SJSA1 (cell line): ENCODE data around the gene SPECC1. TPM values are rescaled to one million over a fixed set of nuclear protein-coding genes. Genes with fewer than 3 reads are reported as not detected.
A peak's percentile ranks its signal among the peaks of the same experiment; 100 is the strongest.

Experiments
- DNase-seq, 2 experiments: peaks; one replicate each; pipeline ENCODE4 v3.0.0-alpha.2; 2015 to 2020; ENCODE audit warnings: low spot score in 2 of 2, low read depth in 1 of 2
- H3K27ac ChIP-seq: fragments of 250-450 bp; sonication (Bioruptor Pico); 2 replicates; pipeline ENCODE4 v1.5.1; 2020; ENCODE audit warnings: mild to moderate bottlenecking, moderate library complexity
- H3K27me3 ChIP-seq: fragments of 250-450 bp; sonication (Bioruptor Pico); replicated peaks from 2 replicates; pipeline ENCODE4 v1.5.1; 2020; ENCODE audit warnings: mild to moderate bottlenecking, moderate library complexity
- H3K36me3 ChIP-seq: fragments of 250-450 bp; sonication (Bioruptor Pico); 2 replicates; pipeline ENCODE4 v1.5.1; 2020; ENCODE audit warnings: mild to moderate bottlenecking
- H3K4me1 ChIP-seq: fragments of 250-450 bp; sonication (Bioruptor Pico); replicated peaks from 2 replicates; pipeline ENCODE4 v1.6.1; 2021; ENCODE audit warnings: mild to moderate bottlenecking
- H3K4me3 ChIP-seq: fragments of 250-450 bp; sonication (Bioruptor Pico); 2 replicates; pipeline ENCODE4 v1.5.1; 2020; ENCODE audit warnings: mild to moderate bottlenecking
- H3K9me3 ChIP-seq: fragments of 250-450 bp; sonication (Bioruptor Pico); replicated peaks from 2 replicates; pipeline ENCODE4 v1.5.1; 2020; ENCODE audit warnings: mild to moderate bottlenecking
- total RNA-seq: library from RNA; depleted of rRNA; stranded (reverse); fragments of >200 nt; shearing (Covaris generic); gene quantifications from 2 replicates; pipeline ENCODE4 v1.2.3, GENCODE V29; 2014

SPECC1 gene
- total RNA-seq, 1 experiment from 2014 or later = 81.0 TPM

DNA sequence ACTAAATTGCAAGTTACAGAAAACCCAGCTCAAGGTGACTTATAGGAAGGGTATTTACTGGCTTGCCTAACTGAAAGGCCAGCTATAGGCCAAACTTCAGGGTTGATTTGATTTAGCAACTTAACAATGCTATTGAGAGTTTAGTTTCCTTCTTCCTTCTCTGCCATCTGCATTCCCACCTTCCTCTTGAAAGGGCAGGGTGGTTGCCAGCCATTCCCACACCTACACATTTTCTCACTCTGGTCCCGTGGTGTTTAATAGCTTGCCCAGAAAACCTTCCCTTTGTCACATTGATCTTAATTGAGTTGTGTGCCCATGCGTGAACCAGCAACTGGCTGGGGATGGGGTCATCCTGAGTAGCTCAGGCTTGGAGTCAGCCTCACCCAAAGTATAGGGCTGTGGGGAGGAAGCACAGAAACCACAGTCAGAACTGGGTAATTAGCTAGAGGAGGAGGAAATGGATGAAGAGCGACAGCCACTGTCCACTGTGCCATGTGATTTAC is 194.7 kb downstream of the SPECC1 start:
- no peaks in the 10 kb centered on the region for H3K9me3 ChIP-seq
- H3K27me3 ChIP-seq = no peaks in the 10 kb centered on the region
- no peak overlapping the region for H3K4me3 ChIP-seq
- no peak overlapping the region for H3K27ac ChIP-seq
- peaks cover 27% of the 10 kb centered on the region for H3K36me3 ChIP-seq
- peaks cover 47% of the 10 kb centered on the region for H3K4me1 ChIP-seq
- DNase-seq = no peak

DNA sequence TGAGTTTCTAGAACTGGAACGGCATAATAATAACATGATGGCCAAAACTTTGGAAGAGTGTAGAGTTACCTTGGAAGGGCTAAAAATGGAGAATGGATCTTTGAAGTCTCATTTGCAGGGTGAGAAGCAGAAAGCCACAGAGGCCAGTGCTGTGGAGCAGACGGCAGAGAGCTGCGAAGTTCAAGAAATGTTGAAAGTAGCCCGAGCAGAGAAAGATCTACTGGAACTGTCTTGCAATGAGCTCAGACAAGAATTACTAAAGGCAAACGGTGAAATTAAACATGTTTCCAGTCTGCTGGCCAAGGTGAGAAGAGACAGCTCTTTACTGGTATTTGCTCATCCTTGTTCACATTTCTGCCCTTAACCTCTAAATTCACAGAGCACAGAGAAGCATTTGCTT is 196.4 kb downstream of the SPECC1 start:
- no peak overlapping the region for H3K27ac ChIP-seq
- no peaks in the 10 kb centered on the region for H3K27me3 ChIP-seq
- no peak for DNase-seq
- H3K9me3 ChIP-seq = no peaks in the 10 kb centered on the region
- H3K36me3 ChIP-seq = peaks cover 31% of the 10 kb centered on the region
- no peak overlapping the region for H3K4me3 ChIP-seq
- peaks cover 47% of the 10 kb centered on the region for H3K4me1 ChIP-seq

DNA sequence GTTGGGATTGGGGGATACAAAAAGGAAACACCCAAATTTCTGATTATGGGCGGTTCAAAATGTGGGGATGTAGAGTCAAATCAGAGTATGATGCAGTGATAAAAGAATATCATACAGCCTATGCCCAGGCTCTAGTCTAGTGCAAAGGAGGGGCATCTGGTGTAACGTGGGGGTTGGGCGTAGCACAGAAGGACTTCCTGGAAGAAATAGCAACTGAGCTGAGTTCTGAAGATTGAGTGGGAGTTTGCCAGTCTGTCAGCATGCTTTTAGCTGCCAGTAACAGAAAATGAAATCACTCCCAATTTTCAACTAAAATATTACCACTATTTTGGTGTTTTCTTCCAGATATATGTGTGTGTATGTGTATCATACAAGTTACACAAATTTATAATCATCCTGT is 196.9 kb downstream of the SPECC1 start:
- DNase-seq = peak in 1 of 2 experiments; percentile 33
- peaks cover 47% of the 10 kb centered on the region for H3K4me1 ChIP-seq
- no peaks in the 10 kb centered on the region for H3K9me3 ChIP-seq
- H3K27me3 ChIP-seq = no peaks in the 10 kb centered on the region
- H3K36me3 ChIP-seq = peaks cover 31% of the 10 kb centered on the region
- peak overlapping the region; percentile 40; the same call in 1 of the 2 replicates for H3K27ac ChIP-seq
- no peak overlapping the region for H3K4me3 ChIP-seq

DNA sequence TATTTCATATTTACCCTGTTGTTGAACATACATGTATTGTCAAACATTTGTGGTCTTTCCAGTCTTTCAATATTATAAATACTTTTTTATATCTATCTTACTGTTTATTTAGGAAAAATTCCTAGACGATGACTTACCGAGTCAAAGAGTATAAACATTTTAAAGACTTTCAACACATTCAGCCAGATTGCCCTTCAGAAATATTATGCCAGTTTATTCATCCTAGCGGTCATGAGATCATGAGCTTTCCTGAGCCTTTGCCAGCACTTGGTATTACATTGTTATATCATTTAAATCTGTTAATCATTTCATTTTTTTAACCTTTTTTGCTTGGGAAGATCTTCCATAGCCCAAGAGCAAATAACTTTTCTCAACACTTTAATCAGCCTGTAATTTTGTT is 197.4 kb downstream of the SPECC1 start:
- peaks cover 32% of the 10 kb centered on the region for H3K36me3 ChIP-seq
- no peaks in the 10 kb centered on the region for H3K27me3 ChIP-seq
- peak overlapping the region; percentile 40 for H3K27ac ChIP-seq
- DNase-seq = peak in 1 of 2 experiments; percentile 53
- H3K9me3 ChIP-seq = no peaks in the 10 kb centered on the region
- no peak overlapping the region for H3K4me3 ChIP-seq
- H3K4me1 ChIP-seq = peaks cover 45% of the 10 kb centered on the region

DNA sequence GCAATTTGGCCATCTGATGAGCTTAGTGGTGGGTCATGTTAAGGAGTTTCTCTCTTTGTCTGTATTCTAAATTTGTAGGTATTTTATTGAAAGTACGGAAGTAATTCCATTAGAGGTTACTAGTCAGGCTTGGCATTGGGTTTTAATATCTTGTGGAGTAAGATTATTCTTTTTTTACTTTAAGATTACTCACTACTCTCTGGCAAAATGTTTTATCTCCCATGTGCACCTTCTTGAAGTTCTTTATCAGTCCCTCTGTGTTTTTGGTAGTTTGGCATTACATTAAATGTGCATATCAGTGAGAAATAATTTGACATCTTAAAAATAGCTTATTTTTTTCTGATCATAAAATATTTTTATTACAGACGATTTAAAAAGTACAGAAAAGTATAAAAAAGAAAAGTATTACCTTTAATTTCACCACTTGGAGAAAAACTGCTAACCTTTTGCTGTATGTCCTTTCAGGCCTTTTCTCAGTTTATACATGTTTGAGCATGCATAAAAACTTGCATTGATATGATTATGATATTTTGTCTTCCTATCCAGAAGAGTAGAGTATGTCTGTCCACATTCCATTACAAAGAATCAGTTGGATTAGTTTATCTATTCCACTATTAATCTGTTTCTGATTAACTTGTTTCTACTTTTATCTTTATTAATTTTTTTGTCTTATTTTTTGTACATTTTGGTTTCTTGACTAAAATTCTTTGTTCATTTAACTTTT is 198.3 kb downstream of the SPECC1 start:
- H3K9me3 ChIP-seq = no peaks in the 10 kb centered on the region
- H3K36me3 ChIP-seq = peaks cover 40% of the 10 kb centered on the region
- no peak for DNase-seq
- no peak overlapping the region for H3K4me3 ChIP-seq
- no peaks in the 10 kb centered on the region for H3K27me3 ChIP-seq
- H3K27ac ChIP-seq = 0 out of 2 replicates have a peak overlapping the region, but pooled peaks have one; percentile 40
- H3K4me1 ChIP-seq = peaks cover 37% of the 10 kb centered on the region

DNA sequence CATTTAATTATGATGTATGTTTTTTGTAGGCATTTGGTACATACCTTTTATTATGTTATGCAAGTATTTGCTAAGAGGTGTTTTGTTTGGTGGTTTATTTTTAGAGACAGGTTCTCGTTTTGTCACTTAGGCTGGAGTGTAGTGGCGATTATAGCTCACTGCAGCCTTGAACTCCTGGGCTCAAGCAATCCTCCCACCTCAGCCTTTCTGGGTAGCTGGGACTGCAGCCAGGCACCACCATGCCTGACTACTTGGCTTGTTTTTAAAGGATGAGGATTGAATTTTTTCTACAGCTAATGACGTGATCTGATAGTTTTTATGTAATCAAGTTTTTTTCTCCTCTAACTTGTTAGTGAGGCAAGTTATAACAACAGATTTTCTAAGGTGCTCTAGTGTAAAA is 199.6 kb downstream of the SPECC1 start:
- no peaks in the 10 kb centered on the region for H3K27me3 ChIP-seq
- no peaks in the 10 kb centered on the region for H3K9me3 ChIP-seq
- H3K36me3 ChIP-seq = peaks cover 45% of the 10 kb centered on the region
- H3K4me3 ChIP-seq = no peak overlapping the region
- peaks cover 24% of the 10 kb centered on the region for H3K4me1 ChIP-seq
- no peak overlapping the region for H3K27ac ChIP-seq
- no peak for DNase-seq

DNA sequence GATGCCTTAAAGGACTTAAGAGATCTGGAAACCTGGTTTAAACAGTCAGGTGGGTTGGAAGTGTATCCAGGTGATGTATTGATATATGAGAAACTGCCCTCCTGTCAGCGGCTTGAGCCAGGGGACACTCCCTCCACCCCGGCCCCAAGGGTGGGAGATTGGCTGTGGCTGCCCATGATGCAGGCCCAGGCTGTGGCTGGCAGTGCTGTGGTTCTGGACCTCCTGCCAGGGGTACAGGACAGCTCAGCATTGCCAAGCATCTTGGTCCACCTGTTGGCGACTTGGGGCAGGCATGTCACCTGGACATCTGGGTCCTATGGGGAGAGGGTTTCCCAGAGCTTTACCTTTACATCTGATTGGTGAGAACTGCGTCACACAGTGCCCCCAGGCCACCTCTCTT is 201.0 kb downstream of the SPECC1 start:
- peaks cover 20% of the 10 kb centered on the region for H3K4me1 ChIP-seq
- H3K27me3 ChIP-seq = no peaks in the 10 kb centered on the region
- DNase-seq = no peak
- no peaks in the 10 kb centered on the region for H3K9me3 ChIP-seq
- H3K4me3 ChIP-seq = no peak overlapping the region
- H3K36me3 ChIP-seq = peaks cover 36% of the 10 kb centered on the region
- H3K27ac ChIP-seq = no peak overlapping the region

DNA sequence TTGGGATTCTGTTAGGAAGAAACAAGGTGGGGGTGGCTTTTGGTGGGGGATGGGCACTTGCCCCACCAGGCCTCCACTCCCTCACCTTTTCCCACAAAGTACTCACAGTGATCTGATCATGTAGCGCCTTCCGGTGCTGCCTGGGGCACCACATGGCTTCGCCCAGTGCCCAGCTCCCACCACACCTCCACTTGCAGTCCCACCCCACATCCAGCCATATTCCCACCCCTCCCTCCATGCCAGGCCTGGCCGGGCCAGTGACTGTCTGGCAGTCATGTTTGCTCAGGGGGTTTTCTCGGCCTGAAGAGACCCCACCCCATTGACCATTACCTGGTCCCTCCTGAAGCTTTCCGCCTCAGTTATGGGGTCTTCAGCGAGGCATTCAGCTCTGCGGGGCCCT is 201.5 kb downstream of the SPECC1 start:
- H3K27me3 ChIP-seq = no peaks in the 10 kb centered on the region
- DNase-seq = no peak
- no peaks in the 10 kb centered on the region for H3K9me3 ChIP-seq
- H3K36me3 ChIP-seq = peaks cover 32% of the 10 kb centered on the region
- H3K4me1 ChIP-seq = peaks cover 17% of the 10 kb centered on the region
- H3K4me3 ChIP-seq = no peak overlapping the region
- H3K27ac ChIP-seq = no peak overlapping the region

DNA sequence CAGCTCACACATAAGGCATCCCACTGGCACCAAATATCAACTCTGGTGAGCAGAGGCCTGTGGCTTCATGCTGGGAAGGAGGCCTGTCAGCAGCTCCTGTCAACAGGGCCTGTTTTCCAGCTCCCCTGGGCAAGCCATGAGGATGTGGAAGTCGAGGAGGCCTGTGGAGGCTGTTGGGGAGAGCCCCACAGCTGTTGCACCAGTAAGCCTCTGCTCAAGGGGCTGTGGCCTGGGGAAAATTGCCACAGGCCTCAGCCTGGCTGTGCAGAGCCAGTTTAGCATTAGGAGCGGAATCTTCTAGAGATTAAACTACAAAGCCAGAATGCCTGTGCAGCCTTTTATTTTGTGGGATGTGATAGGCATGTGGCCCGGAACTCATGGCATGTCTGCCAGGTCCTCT is 202.1 kb downstream of the SPECC1 start:
- peaks cover 11% of the 10 kb centered on the region for H3K4me1 ChIP-seq
- H3K4me3 ChIP-seq = no peak overlapping the region
- peaks cover 28% of the 10 kb centered on the region for H3K36me3 ChIP-seq
- DNase-seq = no peak
- no peaks in the 10 kb centered on the region for H3K27me3 ChIP-seq
- no peak overlapping the region for H3K27ac ChIP-seq
- H3K9me3 ChIP-seq = no peaks in the 10 kb centered on the region

DNA sequence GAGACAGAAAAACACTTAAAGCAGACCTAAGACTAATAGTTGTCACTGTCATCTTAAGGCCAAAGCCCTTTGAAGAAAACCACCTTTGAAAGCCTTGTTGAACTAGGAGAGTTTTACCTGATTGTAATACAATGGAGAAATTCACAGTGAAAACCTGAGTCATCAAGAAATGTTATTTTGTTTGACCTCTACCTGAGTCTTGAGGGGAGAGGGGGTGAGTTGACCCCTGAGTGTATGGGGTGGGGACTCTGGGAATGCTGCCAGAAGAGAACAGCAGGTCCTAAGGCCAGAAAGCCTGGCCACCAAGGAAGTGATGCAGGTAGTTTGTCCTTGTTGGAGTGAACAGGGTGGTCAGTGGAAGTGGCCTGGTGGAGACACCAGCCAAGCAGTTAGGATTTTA is 204.3 kb downstream of the SPECC1 start:
- Histone ChIP-seq H3K27me3 (no peaks in the 10 kb centered on the region), H3K27ac (no peak overlapping the region)

DNA sequence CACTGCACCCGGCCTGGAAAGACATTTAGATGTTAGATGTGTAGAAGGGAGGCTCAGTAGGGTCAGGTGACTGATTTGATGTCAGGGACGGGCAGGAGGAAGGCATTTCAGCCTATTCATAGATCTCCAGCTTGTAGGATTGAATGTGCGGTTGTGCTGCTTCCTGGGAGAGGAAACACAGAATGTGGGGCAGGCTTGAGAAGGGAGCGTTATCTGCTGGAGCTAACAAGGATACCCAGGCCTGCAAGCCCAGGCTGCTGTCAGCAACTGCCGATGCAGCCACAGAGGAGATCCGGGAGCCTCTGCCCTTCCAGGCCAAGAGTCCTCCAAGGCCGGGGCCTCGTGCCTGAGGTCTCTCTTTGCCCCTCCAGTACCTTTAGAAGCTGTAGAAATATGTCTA is 205.6 kb downstream of the SPECC1 start:
- Histone ChIP-seq H3K27ac (no peak overlapping the region), H3K4me1 (no peaks in the 10 kb centered on the region), H3K27me3 (no peaks in the 10 kb centered on the region), H3K4me3 (no peak overlapping the region), H3K9me3 (0 out of 2 replicates have a peak, but pooled peaks cover under 1% of the 10 kb centered on the region), H3K36me3 (peaks cover 24% of the 10 kb centered on the region)
- no peak for DNase-seq

More for the DNA sequence above, 204.3 kb downstream of the SPECC1 start:
- no peak for DNase-seq
- peaks cover 20% of the 10 kb centered on the region for H3K36me3 ChIP-seq
- H3K9me3 ChIP-seq = no peaks in the 10 kb centered on the region
- H3K4me1 ChIP-seq = no peaks in the 10 kb centered on the region
- no peak overlapping the region for H3K4me3 ChIP-seq

DNA sequence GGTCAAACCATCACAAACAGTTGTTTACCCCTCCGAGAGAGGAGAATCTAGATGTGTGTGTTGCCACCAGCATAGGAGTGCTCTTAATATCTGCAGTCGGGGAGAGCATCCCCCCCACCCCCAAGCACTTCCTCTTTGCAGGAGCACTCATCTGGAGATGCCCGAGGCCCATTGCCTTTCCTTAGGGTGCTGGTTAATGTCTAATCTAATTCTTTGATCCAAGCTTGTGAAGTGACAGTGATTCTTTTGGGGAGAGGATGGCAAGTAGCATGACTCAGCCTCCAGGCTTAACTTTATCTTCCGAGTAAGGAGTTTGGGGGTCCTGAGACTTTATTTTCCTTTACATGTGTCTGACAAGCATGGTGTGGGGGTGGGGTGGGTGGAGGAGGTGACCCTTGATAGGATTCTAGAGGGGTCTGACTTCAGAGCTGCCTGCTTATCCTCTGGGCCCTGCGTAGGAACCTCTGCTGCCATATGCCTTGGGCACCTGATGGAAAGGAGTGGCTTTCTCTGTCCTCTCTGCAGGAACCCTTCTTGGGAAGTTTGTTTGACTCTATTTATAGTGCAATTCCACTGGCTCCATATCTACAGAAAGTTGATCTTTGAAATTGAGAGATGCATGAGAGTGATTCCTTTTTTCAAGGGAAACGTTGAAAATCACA is 207.1 kb downstream of the SPECC1 start:
- H3K9me3 ChIP-seq = 0 out of 2 replicates have a peak, but pooled peaks cover 2% of the 10 kb centered on the region
- DNase-seq = no peak
- no peaks in the 10 kb centered on the region for H3K27me3 ChIP-seq
- H3K36me3 ChIP-seq = peaks cover 21% of the 10 kb centered on the region
- H3K27ac ChIP-seq = no peak overlapping the region
- no peak overlapping the region for H3K4me3 ChIP-seq
- no peaks in the 10 kb centered on the region for H3K4me1 ChIP-seq

DNA sequence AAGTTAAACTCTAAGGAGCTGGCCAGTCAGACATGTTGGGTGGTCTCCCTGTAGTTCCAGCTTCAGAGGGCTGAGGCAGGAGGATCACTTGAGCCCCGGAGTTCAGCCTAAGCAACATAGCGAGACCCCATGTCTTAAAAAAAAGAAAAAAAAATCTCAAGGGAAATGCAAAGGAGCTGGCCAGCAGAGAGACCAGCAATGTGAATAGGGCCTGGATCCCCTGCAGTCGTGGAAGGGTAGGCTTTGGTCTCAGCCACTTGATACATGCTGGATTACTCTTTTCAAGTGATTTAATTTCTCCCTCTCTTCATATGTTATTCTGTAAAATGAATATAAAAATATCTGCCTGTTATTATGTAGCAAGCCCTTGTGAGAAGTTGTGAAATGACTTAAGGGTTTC is 207.7 kb downstream of the SPECC1 start:
- Histone ChIP-seq H3K27me3 (no peaks in the 10 kb centered on the region), H3K27ac (no peak overlapping the region), H3K9me3 (0 out of 2 replicates have a peak, but pooled peaks cover 2% of the 10 kb centered on the region), H3K4me1 (no peaks in the 10 kb centered on the region), H3K4me3 (no peak overlapping the region), H3K36me3 (peaks cover 17% of the 10 kb centered on the region)
- DNase-seq = no peak

DNA sequence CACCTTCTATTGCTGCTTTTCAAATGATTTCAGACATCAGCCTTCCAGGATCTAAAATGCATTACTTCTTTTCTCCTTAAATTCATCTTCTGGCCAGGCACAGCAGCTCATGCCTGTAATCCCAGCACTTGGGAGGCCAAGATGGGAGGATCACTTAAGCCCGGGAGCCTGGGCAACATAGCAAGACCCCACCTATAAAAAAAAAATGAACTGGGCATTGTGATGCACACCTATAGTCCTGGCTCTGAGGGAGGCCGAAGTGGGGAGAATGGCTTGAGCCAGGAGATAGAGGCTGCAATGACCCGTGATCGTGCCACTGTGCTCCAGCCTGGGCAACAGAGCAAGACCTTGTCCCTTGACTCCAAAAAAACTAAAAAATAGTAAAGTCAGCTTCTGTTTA is 208.5 kb downstream of the SPECC1 start:
- peaks cover 11% of the 10 kb centered on the region; the same call in 1 of the 2 replicates for H3K36me3 ChIP-seq
- no peak overlapping the region for H3K27ac ChIP-seq
- no peaks in the 10 kb centered on the region for H3K27me3 ChIP-seq
- no peaks in the 10 kb centered on the region for H3K4me1 ChIP-seq
- no peak for DNase-seq
- H3K4me3 ChIP-seq = no peak overlapping the region
- 0 out of 2 replicates have a peak, but pooled peaks cover 2% of the 10 kb centered on the region for H3K9me3 ChIP-seq
